Stimulated activated CD8-positive, alpha-beta memory T cell treated with anti-CD3 and anti-CD28 coated beads, Interleukin-7, amount 100 ng/mL, for 4 hours (primary cell): ENCODE measurements around the gene ZNF613.
"Not testable (repeated sequence)": the region's sequence is repeated elsewhere in the genome, so short reads cannot be mapped to it uniquely, and the experiment has no call there.

Source experiments
- DNase-seq, 2 donors: peaks; one replicate each; pipeline ENCODE4 v3.0.0-alpha.2; 2020; ENCODE audit warnings: low read depth in 2 of 2

Gene ZNF613

DNA sequence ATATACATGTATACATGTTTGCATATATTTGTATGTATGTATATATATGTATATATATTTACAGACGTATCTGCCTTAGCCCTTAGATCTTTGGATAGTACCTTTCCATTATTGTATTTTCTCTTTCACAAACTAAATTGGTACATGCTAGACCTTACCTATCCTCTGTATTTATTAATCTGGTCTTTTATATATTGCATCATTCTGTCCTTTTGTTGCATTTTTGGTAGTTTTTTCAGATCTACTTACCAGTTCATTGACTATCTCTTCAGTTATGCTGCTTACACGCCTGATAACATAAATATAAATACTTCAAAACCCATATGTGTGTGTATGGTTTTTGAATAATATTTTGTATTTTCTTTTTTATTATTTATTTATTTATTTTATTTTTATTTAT is 11.7 kb downstream of the ZNF613 start:
- no peak for DNase-seq

DNA sequence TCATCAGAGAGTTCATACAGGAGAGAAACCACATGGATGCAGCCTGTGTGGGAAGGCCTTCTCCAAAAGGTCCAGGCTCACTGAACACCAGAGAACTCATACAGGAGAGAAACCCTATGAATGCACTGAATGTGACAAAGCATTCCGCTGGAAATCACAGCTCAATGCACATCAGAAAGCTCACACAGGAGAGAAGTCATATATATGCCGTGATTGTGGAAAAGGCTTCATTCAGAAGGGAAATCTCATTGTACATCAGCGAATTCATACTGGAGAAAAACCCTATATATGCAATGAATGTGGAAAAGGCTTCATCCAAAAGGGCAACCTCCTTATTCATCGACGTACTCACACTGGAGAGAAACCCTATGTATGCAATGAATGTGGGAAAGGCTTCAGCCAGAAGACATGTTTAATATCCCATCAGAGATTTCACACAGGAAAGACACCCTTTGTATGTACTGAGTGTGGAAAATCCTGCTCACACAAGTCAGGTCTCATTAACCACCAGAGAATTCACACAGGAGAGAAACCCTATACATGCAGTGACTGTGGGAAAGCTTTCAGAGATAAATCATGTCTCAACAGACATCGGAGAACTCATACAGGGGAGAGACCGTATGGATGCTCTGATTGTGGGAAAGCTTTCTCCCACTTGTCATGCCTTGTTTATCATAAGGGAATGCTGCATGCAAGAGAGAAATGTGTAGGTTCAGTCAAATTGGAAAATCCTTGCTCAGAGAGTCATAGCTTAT is 17.7 kb downstream of the ZNF613 start:
- DNase-seq, result no peak

DNA sequence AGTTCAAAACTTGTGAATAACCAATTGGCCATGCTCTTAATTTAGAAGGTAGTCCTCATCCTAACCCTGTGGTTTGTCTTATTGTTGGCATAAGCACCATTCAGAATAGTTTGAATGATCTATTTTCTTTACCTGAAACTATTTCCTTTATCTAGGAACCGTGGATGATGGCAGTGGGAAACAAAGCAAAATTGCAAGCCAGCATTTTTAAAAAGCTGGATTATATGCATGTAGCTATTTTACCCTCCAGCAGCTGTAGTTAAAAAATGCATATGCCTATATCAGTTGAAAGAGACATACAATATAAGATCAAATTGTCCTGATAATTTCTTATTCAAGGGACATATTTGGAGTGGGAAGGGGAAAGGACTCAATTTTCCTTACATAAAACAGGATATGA is 19.3 kb downstream of the ZNF613 start:
- no peak for DNase-seq

DNA sequence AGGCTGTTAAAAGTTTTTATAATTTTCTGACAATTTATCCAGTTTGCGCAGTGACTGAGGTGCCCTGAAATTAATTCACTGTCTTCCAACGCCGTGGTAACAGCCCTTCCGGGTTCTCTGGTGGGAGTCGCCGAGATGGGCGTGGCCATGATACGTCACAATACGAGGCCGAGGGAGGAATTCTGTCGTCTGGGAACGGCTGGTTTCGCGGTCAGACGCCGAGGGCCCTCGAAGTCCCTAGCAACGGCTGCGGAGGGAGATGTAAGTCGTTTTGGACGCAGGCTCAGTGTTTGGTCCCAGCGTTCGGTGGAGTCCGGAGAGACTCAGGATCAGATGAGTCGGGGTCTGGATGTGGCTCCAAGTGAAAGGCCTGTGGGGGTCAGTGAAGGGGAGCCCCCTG is 21.7 kb downstream of the ZNF613 start:
- no peak for DNase-seq

DNA sequence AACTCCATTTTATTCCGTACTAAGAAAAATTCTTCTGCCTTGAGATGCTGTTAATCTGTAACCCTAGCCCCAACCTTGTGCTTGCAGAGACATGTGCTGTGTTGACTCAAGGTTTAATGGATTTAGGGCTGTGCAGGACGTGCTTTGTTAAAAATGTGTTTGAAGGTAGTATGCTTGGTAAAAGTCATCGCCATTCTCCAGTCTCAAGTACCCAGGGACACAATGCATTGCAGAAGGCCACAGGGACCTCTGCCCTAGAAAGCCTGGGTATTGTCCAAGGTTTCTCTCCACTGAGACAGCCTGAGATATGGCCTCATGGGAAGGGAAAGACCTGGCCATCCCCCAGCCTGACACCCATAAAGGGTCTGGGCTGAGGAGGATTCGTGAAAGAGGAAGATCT is 30.6 kb downstream of the ZNF613 start:
- DNase-seq, result not testable (repeated sequence)

DNA sequence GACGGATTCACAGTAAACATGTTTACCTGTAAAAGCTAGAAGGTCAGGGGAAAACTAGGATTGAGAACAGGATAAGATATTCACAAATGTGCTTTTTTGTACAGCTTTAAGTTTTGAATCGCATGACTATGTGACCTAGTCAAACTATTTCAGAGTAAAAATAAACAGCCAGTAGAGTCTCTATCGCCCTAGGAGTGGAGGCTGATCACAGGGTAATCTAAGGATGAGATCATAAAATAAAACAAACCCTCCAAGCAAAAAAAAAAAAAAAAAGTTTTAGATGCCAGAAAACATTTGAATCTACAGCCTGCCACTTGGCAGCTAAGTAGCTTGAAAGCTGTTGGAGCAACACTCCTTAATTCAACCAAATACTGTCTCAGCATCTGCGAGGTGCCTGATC is 32.5 kb downstream of the ZNF613 start:
- DNase-seq, result no peak

DNA sequence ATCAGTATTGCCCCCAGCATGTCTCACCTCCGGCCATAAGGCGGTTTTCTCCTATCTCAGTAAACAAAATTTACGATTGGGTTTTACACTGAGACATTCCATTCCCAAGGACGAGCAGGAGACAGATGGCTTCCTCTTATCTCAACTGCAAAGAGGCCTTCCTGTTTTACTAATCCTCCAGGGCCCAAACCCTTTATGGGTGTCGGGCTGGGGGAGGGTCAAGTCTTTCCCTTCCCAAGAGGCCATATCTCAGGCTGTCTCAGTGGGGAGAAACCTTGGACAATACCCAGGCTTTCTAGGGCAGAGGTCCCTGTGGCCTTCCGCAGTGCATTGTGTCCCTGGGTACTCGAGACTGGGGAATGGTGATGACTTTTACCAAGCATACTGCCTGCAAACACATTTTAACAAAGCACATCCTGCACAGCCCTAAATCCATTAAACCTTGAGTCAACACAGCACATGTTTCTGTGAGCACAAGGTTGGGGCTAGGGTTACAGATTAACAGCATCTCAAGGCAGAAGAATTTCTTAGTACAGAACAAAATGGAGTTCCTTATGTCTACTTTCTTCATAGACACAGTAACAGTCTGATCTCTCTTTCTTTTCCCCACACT is 33.5 kb downstream of the ZNF613 start:
- DNase-seq, result not testable (repeated sequence)

DNA sequence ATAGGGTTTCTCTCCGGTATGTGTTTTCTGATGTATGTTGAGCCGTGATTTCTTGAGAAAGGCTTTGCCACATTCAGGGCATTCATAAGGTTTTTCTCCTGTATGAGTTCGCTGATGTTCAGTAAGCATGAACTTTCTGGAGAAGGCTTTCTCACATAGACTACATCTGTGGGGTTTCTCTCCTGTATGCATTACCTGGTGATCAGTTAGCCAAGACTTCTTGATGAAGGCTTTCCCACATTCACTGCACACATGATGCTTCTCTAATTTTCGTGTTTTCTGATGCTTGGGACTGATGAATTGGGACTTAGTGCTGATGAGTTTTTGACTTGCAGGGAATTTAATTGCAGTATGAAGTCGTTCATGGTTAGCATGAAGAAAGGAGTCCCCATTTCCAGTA is 38.3 kb downstream of the ZNF613 start:
- no peak for DNase-seq

DNA sequence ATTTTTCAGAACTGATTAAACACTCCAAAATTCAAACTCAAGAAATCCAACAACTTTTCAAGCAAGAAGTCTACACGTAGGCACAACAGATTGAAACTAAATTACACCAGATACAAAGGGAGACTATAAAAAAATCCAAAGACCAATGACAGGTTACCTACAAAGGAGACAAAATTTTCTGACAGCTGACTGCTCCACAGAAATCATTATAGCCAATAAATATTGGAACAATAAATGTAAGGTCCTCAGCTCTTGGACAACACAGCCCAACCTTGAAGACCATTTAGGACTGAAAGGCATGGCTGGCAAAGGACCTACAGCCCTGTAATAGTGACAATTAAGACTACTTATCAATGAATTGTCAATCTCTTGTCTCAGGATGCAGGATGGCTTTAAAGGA is 43.4 kb downstream of the ZNF613 start:
- DNase-seq, result no peak

DNA sequence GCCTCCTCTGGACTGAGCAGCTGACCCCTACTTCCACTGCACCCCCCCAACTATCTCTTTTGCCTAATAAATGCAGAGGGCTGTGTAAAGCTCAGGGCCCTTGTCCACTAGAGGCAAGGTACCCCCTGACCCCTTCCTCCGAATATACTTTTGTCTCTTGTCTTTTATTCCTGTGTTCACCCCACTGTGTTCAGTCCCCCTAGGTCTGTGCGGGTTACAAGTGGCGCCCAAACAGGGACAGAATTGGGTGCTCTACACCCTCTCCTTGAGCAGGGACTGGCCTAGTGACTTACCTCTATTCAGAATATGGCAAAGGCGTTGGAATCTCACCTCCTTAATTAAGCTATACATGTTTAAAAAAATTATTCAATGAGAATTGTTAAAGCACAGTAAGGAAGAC is 44.4 kb downstream of the ZNF613 start:
- no peak for DNase-seq

DNA sequence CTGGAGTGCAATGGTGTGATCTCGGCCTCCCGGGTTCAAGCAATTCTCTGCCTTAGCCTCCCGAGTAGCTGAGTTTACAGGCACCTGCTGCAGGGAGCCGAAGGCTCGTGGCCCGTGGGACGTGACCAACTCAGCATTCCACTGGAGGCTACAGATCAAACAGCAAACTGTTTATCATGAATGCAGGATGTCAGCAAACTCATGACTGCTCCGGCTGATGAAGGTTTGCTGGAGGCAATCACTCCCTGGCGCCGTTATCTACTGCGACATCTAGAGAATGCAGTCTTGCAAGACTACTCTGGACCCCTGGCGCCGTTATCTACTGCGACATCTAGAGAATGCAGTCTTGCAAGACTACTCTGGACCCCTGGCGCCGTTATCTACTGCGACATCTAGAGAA is 48.5 kb downstream of the ZNF613 start:
- DNase-seq, result not testable (repeated sequence)

DNA sequence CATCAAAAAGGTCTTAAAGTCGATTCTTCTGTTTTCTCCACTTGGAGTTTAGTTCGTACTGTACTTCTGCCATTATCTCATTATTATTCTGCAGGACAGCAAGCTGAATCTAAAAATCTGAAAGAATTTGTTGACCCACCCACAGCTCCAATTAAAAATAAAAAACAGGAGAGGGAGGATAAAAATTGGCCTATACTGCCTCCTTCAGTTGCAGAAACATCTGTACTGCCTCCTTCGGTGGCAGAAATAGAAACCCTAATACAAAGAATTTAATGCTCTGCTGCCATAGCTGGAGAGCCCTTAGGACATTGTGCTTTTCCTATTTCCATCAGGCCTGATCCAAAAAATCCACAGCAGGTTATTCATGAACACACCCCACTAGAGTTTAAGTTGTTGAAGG is 49.6 kb downstream of the ZNF613 start:
- no peak for DNase-seq

DNA sequence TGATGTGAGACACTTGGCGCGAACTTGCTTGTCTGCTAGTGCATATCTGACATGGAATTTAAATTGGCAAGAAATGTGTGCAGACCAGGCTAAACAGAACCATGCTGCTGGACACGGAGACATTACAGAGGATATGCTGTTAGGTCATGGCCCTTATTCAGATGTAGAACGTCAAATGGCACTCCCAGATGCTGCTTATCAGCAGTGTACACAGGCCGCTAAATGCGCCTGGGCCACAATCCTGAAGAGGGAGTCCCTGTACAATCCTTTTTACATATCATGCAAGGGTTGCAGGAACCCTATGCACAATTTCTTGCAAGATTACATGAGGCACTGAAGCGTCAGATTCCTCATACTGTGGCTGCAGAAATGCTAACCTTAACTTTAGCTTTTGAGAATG is 50.1 kb downstream of the ZNF613 start:
- no peak for DNase-seq

DNA sequence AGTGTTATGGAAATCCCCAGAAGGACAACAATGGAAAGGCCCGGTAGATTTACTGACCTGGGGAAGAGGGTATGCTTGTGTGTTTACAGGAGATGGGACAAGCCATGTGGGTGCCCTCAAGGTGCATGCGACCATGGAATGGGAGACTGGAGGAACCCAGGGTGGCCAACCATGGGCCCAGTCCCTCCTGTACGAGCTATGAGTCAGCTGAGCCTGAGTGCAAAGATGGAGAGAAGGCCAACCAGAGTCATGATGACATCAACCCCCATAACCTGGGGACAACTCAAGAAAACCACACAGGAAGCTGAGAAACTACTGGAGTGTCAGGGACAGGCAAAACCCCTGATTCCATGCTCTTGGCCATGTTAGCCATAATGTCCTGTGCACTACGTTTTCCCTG is 51.6 kb downstream of the ZNF613 start:
- DNase-seq, result no peak

DNA sequence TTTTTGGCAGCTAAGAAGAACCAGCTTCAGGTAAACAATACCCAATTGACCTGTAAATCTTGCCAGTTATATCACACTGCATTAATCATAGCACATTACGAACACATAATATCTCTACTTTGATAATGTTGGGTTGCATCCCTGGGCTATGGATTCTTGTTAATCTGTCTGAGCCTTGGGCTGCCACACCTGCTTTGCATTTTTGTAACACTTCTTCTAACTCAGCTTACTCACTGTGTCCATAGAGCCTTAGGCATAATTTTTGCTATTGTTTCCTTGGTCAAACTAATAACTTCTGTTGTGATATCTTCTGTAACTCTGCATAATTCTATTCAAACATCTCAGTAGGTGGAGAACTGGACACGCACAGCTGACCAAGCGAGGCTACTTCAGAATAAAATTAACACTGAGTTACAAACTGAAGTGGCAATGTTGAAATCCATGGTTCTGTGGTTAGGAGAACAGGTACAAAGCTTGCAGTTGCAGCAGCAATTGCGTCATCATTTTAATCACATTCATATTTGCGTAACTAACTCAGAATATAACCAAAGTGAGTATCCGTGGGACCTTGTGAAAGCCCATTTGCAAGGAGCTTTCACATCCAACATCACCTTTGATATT is 53.0 kb downstream of the ZNF613 start:
- DNase-seq, result no peak

DNA sequence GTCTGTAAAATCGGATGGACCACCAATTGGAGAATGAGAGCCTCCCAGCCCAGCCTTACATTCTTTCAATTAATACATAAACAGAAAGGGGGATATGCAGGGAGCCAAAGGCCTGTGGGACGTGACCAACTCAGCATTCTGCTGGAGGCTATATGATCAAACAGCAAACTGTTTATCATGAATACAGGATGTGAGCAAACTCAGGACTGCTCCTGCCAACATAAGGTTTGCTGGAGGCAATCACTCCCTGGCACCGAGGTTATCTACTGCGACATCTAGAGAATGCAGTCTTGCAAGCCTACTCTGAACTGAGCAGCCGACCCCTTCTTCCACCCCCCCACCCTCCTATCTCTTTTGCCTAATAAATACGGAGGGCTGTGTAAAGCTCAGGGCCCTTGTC is 53.7 kb downstream of the ZNF613 start:
- DNase-seq, result not testable (repeated sequence)

DNA sequence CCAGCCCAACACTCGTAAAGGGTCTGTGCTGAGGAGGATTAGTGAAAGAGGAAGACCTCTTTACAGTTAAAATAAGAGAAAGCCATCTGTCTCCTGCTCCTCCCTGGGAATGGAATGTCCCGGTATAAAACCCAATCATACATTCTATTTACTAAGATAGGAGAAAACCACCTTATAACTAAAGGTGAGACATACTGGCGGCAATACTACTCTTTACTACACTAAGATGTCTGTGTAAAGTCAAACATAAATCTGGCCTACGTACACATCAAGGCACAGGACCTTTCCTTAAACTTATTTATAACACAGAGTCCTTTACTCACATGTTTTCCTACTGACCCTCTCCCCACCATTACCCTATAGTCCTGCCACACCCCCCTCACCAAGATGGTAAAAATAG is 56.1 kb downstream of the ZNF613 start:
- DNase-seq, result no peak

DNA sequence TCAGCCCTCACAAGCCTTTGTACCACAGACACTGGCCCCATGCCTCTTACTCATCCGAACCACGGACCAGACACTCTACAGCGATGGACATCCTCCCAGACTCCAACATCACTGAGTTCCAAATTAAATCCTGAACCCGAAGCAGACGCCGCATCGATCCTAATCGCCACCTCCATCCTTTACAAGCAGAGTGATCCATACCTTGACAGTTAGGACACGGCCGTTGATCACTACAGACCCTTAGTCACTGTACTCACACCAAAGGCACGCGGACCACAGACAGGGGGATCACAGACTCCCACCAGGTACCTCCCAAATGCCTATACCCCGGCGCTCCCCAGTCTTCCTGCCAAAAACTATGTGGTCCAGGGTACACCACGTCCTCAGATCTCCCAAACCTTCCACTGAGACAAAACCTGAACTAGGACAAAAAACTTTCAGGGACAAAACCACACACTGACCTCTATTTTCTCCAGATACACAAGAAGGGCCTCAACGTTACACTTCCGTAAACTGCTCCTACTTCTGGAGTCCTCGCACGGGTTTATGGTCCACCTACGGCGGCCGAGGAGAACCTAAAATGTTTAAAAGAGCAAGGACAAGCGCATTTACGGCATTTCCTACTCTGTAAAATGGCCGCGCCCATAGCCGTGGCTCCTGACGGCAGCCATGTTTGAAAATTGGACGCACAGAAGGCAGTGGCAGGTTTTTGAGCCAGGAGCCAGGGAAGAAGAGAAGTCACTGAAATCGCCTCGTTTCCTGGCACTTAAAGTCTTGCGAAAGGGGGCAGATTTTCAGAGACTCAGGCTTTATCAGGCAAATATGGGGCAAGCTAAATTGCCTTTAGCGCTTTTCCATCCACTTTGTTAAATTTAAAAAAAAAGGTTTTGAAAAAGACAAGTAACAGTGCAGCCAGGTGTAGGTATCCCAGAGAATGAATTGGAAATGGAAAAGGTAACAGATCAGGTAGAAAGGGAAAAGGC is 59.3 kb downstream of the ZNF613 start, which contains the start of gene ZNF350:
Gene ZNF350 (minus strand): TSS at position 532 of the 983 bp plus-strand sequence. CDS start 12,480 bp downstream, outside the sequence.
- DNase-seq, result peak; percentile 81 to 88

DNA sequence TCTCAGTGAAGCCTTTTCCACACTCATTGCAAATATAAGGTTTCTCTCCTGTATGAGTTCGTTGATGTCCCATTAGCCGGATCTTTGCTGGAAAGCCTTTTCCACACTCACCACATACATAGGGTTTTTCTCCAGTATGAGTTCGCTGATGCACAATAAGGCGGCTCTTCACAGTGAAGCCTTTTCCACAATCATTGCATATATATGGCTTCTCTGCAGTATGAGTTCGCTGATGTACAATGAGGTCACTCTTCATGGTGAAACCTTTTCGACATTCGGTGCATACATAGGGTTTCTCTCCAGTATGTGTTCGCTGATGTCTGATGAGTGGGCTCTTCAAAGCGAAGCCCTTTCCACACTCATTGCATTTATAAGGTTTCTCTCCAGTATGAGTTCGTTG is 66.2 kb downstream of the ZNF613 start:
- no peak for DNase-seq

DNA sequence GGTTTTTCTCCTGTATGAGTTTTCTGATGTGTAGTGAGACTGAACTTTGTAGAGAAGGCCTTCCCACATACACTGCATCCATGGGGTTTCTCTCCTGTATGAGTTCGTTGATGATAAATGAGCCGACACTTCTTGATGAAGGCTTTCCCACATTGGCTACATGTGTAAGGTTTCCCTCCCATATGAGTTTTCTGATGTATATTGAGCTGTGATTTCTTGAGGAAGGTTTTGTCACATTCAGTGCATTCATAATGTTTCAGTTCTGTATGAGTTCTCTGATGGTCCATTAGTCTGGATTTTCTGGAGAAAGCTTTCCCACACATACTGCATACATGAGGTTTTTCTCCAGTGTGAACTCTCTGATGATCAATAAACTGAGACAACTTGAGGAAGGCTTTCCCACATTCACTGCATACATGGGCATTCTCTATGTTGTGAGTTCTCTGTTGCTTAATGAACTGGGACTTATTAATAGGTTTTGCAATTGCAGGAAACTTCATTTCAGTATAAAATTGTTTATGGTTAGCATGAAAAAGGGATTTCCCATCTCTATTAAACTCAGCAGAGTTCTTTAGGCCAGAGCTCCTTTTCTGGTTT is 66.9 kb downstream of the ZNF613 start:
- DNase-seq, result no peak
